HL-60 (cell line): ENCODE results near the gene C2orf74.

Experiments used
- DNase-seq, 2 experiments: peaks; one replicate each; pipeline ENCODE4 v3.0.0-alpha.2; 2010 to 2020; ENCODE audit warnings: low read depth in 1 of 2, low spot score in 1 of 2
- H3K27ac ChIP-seq: fragments of 250-450 bp; sonication (Bioruptor Pico); replicated peaks from 2 replicates; pipeline ENCODE4 v1.5.1; 2020; ENCODE audit warnings: mild to moderate bottlenecking, moderate library complexity
- H3K27me3 ChIP-seq: fragments of 250-450 bp; sonication (Bioruptor Pico); 2 replicates; pipeline ENCODE4 v1.5.1; 2021; ENCODE audit warnings: mild to moderate bottlenecking, moderate library complexity; ENCODE audit not compliant: insufficient read depth, poor library complexity, severe bottlenecking
- H3K4me3 ChIP-seq: replicated peaks from 2 replicates; pipeline ENCODE4 v1.5.1; 2011; ENCODE audit warnings: mild to moderate bottlenecking, control low read depth, low read length; ENCODE audit not compliant: insufficient read depth
- CTCF ChIP-seq: IDR thresholded peaks from one replicate; pipeline ENCODE4 v1.5.1; 2011; ENCODE audit warnings: low read length, control low read depth, inconsistent platforms; ENCODE audit not compliant: insufficient read depth
- GABPA ChIP-seq: IDR thresholded peaks from 2 replicates; pipeline ENCODE4 v1.6.1; 2012; ENCODE audit warnings: low read depth
- POLR2AphosphoS5 ChIP-seq: IDR thresholded peaks from 2 replicates; pipeline ENCODE4 v1.6.1; 2012; ENCODE audit warnings: low read depth
- REST ChIP-seq: IDR thresholded peaks from 2 replicates; pipeline ENCODE4 v1.6.1; 2012; ENCODE audit warnings: low read depth; ENCODE audit not compliant: insufficient replicate concordance
- SPI1 ChIP-seq: IDR thresholded peaks from 2 replicates; pipeline ENCODE4 v1.6.1; 2012; ENCODE audit warnings: low read depth, mild to moderate bottlenecking, borderline replicate concordance
- long read RNA-seq: library from polyadenylated mRNA; unstranded; transcript quantifications from one replicate; pipeline ENCODE4 v2.0.0, GENCODE V29; 2020

C2orf74 gene
- long read RNA-seq, partial matches to known transcripts = 0 of 8 reads
- long read RNA-seq, other reads (novel, unspliced or antisense) = 6 of 8 reads

GRCh38 chr2:61161888-61162287 is at the start of gene C2orf74:
Gene C2orf74, plus strand, starts transcription at chr2:61162188. Its CDS starts 327 bp downstream, at chr2:61162515.
- H3K4me3 ChIP-seq = no peak within 1 kb of the TSS
- no peaks in the 10 kb centered on the region for H3K27me3 ChIP-seq
- no peak for TF ChIP-seq GABPA
- TF ChIP-seq SPI1 = no peak
- TF ChIP-seq CTCF = no peak
- TF ChIP-seq POLR2AphosphoS5 = no peak
- no peak for TF ChIP-seq REST
- no peak for DNase-seq
- H3K27ac ChIP-seq = no peak within 1 kb of the TSS

GRCh38 chr2:61114147-61114546 is 47.8 kb upstream of the C2orf74 start:
- TF ChIP-seq SPI1 = no peak
- no peak for TF ChIP-seq GABPA
- TF ChIP-seq POLR2AphosphoS5 = no peak
- no peak for TF ChIP-seq REST
- no peak for TF ChIP-seq CTCF
- no peak for DNase-seq
- H3K27me3 ChIP-seq = no peaks in the 10 kb centered on the region
- no peak overlapping the region for H3K4me3 ChIP-seq
- H3K27ac ChIP-seq = no peak overlapping the region

- Histone ChIP-seq H3K4me3 (no peak overlapping the region), H3K27me3 (no peaks in the 10 kb centered on the region), H3K27ac (no peak overlapping the region)
- no peak for DNase-seq
- TF ChIP-seq SPI1 = no peak
- no peak for TF ChIP-seq CTCF
- no peak for TF ChIP-seq GABPA
- no peak for TF ChIP-seq REST
- no peak for TF ChIP-seq POLR2AphosphoS5
Observed at GRCh38 chr2:61116302-61116701, 45.7 kb upstream of the C2orf74 start.
